ENCODE data around the gene GAST. TPM values are rescaled to one million over a fixed set of nuclear protein-coding genes. Genes with fewer than 3 reads are reported as not detected.

GAST gene
- total and polyA plus RNA-seq, 3 experiments from 2014 or later = not detected

GRCh38 chr17:41678907-41679739 is 33.0 kb upstream of the GAST start:
- peak overlapping the region; percentile 55 for H3K4me3 ChIP-seq (ENCODE audit: low read length)
- CTCF ChIA-PET = interaction anchor here (0.8 to 6.3 kb wide), 11 partner anchors 9 to 357 kb away, joined by 3 to 74 read pairs (median 9); partner anchors contain the start of genes EIF1 and NKIRAS2
- Mint-ChIP-seq H3K27me3 (peaks cover 0 to 2% of the 10 kb centered on the region in 2 donors), H3K27ac (peak overlapping the region; percentile 80 to 98 (median 96)), H3K4me3 (peak overlapping the region; percentile 71 to 92 (median 87)), H3K36me3 (peaks cover 0 to 2% (median 0%) of the 10 kb centered on the region in 3 donors), H3K4me1 (peaks cover 20 to 38% (median 24%) of the 10 kb centered on the region in 3 donors), H3K9me3 (no peaks in the 10 kb centered on the region)
- POLR2A ChIA-PET = interaction anchor here (0.6 to 5.2 kb wide), 9 partner anchors 9 to 1491 kb away, joined by 3 to 178 read pairs (median 7); partner anchors contain the start of gene EIF1
- H3K36me3 ChIP-seq (ENCODE audit: insufficient read depth, low read length) = no peaks in the 10 kb centered on the region
- DNase-seq = peak; percentile 27 to 75 (median 52)
- peak overlapping the region; percentile 62 for H3K27ac ChIP-seq (ENCODE audit: low read depth, low read length)
- H3K27me3 ChIP-seq (ENCODE audit: insufficient read depth, low read length, poor library complexity, severe bottlenecking) = no peaks in the 10 kb centered on the region
- no peaks in the 10 kb centered on the region for H3K9me3 ChIP-seq (ENCODE audit: low read length)
- H3K4me1 ChIP-seq (ENCODE audit: insufficient read depth, low read length) = peaks cover 16% of the 10 kb centered on the region

- POLR2A ChIA-PET = interaction anchor here (0.7 to 5.2 kb wide), 7 partner anchors 10 to 1490 kb away, joined by 3 to 178 read pairs (median 11); partner anchors contain the start of gene EIF1
- no peak for DNase-seq
- Mint-ChIP-seq H3K4me1 (peaks cover 20 to 38% (median 24%) of the 10 kb centered on the region in 3 donors), H3K9me3 (no peaks in the 10 kb centered on the region), H3K27ac (peak overlapping the region in 5 of 8 donors; percentile 80 to 98 (median 96)), H3K27me3 (peaks cover 0 to 2% of the 10 kb centered on the region in 2 donors), H3K36me3 (peaks cover 0 to 2% (median 0%) of the 10 kb centered on the region in 3 donors), H3K4me3 (peak overlapping the region in 2 of 7 donors; percentile 83 to 85)
- Histone ChIP-seq H3K4me1 (ENCODE audit: insufficient read depth, low read length) (peaks cover 16% of the 10 kb centered on the region), H3K27me3 (ENCODE audit: insufficient read depth, low read length, poor library complexity, severe bottlenecking) (no peaks in the 10 kb centered on the region), H3K4me3 (ENCODE audit: low read length) (no peak overlapping the region), H3K36me3 (ENCODE audit: insufficient read depth, low read length) (no peaks in the 10 kb centered on the region), H3K27ac (ENCODE audit: low read depth, low read length) (peak overlapping the region; percentile 62), H3K9me3 (ENCODE audit: low read length) (no peaks in the 10 kb centered on the region)
- CTCF ChIA-PET = interaction anchor here (3.1 to 6.3 kb wide), 5 partner anchors 10 to 31 kb away, joined by 10 to 74 read pairs (median 35); partner anchors contain the start of gene EIF1
Measured at GRCh38 chr17:41679740-41680425, 32.2 kb upstream of the GAST start.

- Histone ChIP-seq H3K9me3 (ENCODE audit: low read length) (no peaks in the 10 kb centered on the region), H3K36me3 (ENCODE audit: insufficient read depth, low read length) (no peaks in the 10 kb centered on the region), H3K27me3 (ENCODE audit: insufficient read depth, low read length, poor library complexity, severe bottlenecking) (no peaks in the 10 kb centered on the region), H3K4me1 (ENCODE audit: insufficient read depth, low read length) (peaks cover 16% of the 10 kb centered on the region), H3K27ac (ENCODE audit: low read depth, low read length) (no peak overlapping the region), H3K4me3 (ENCODE audit: low read length) (no peak overlapping the region)
- Mint-ChIP-seq H3K4me1 (peaks cover 20 to 38% (median 24%) of the 10 kb centered on the region in 3 donors), H3K9me3 (no peaks in the 10 kb centered on the region), H3K36me3 (peaks cover 0 to 2% (median 0%) of the 10 kb centered on the region in 3 donors), H3K27ac (peak overlapping the region in 1 of 8 donors; percentile 23), H3K4me3 (no peak overlapping the region), H3K27me3 (peaks cover 0 to 2% of the 10 kb centered on the region in 2 donors)
- no peak for DNase-seq
- POLR2A ChIA-PET = interaction anchor here (5.2 kb wide), 1 partner anchor 10 kb away, joined by 178 read pairs; the partner anchor contains the start of gene EIF1
- CTCF ChIA-PET = interaction anchor here (3.1 to 6.3 kb wide), 5 partner anchors 9 to 32 kb away, joined by 10 to 74 read pairs (median 35); partner anchors contain the start of gene EIF1
Measured at GRCh38 chr17:41680426-41681040, 31.6 kb upstream of the GAST start.

GRCh38 chr17:41681776-41682175 is 30.4 kb upstream of the GAST start:
- Histone ChIP-seq H3K4me3 (ENCODE audit: low read length) (no peak overlapping the region), H3K9me3 (ENCODE audit: low read length) (no peaks in the 10 kb centered on the region), H3K27ac (ENCODE audit: low read depth, low read length) (no peak overlapping the region), H3K4me1 (ENCODE audit: insufficient read depth, low read length) (peaks cover 16% of the 10 kb centered on the region), H3K36me3 (ENCODE audit: insufficient read depth, low read length) (no peaks in the 10 kb centered on the region), H3K27me3 (ENCODE audit: insufficient read depth, low read length, poor library complexity, severe bottlenecking) (no peaks in the 10 kb centered on the region)
- Mint-ChIP-seq H3K4me3 (no peak overlapping the region), H3K36me3 (peaks cover 0 to 2% (median 0%) of the 10 kb centered on the region in 3 donors), H3K9me3 (no peaks in the 10 kb centered on the region), H3K4me1 (peaks cover 20 to 30% (median 24%) of the 10 kb centered on the region in 3 donors), H3K27me3 (peaks cover 0 to 2% of the 10 kb centered on the region in 2 donors), H3K27ac (no peak overlapping the region)
- no peak for DNase-seq
- ChIA-PET POLR2A (interaction anchor here (5.2 kb wide), 1 partner anchor 8 kb away, joined by 178 read pairs; the partner anchor contains the start of gene EIF1), CTCF (interaction anchor here (5.6 to 6.3 kb wide), 3 partner anchors 8 to 19 kb away, joined by 35 to 74 read pairs (median 63); partner anchors contain the start of gene EIF1)

GRCh38 chr17:41682631-41683030 is 29.5 kb upstream of the GAST start:
- Mint-ChIP-seq H3K36me3 (peaks cover 0 to 2% (median 0%) of the 10 kb centered on the region in 3 donors), H3K9me3 (no peaks in the 10 kb centered on the region), H3K4me3 (no peak overlapping the region), H3K27ac (no peak overlapping the region), H3K4me1 (peaks cover 16 to 27% (median 21%) of the 10 kb centered on the region in 3 donors), H3K27me3 (peaks cover 0 to 2% of the 10 kb centered on the region in 2 donors)
- CTCF ChIA-PET = interaction anchor here (1.5 to 6.3 kb wide), 3 partner anchors 13 to 20 kb away, joined by 10 to 63 read pairs (median 35); no protein-coding TSS in a partner anchor
- Histone ChIP-seq H3K9me3 (ENCODE audit: low read length) (no peaks in the 10 kb centered on the region), H3K27ac (ENCODE audit: low read depth, low read length) (no peak overlapping the region), H3K4me3 (ENCODE audit: low read length) (no peak overlapping the region), H3K4me1 (ENCODE audit: insufficient read depth, low read length) (peaks cover 20% of the 10 kb centered on the region), H3K36me3 (ENCODE audit: insufficient read depth, low read length) (no peaks in the 10 kb centered on the region), H3K27me3 (ENCODE audit: insufficient read depth, low read length, poor library complexity, severe bottlenecking) (no peaks in the 10 kb centered on the region)
- DNase-seq = no peak
- POLR2A ChIA-PET = interaction anchor here (1.0 kb wide), 1 partner anchor 9 kb away, joined by 3 read pairs; no protein-coding TSS in a partner anchor

GRCh38 chr17:41683441-41684007 is 28.6 kb upstream of the GAST start:
- H3K27me3 Mint-ChIP-seq = peaks cover 0 to 2% of the 10 kb centered on the region in 2 donors

GRCh38 chr17:41684035-41684434 is 28.1 kb upstream of the GAST start:
- Mint-ChIP-seq H3K36me3 (peaks cover 0 to 7% (median 0%) of the 10 kb centered on the region in 3 donors), H3K27ac (no peak overlapping the region), H3K4me3 (no peak overlapping the region), H3K9me3 (no peaks in the 10 kb centered on the region), H3K4me1 (peaks cover 14 to 26% (median 17%) of the 10 kb centered on the region in 3 donors), H3K27me3 (peaks cover 0 to 6% of the 10 kb centered on the region in 2 donors)
- ChIA-PET CTCF (interaction anchor here (8.7 kb wide), 1 partner anchor 19 kb away, joined by 129 read pairs; no protein-coding TSS in a partner anchor), POLR2A (no interaction called here)
- Histone ChIP-seq H3K4me3 (ENCODE audit: low read length) (no peak overlapping the region), H3K4me1 (ENCODE audit: insufficient read depth, low read length) (peaks cover 17% of the 10 kb centered on the region), H3K27me3 (ENCODE audit: insufficient read depth, low read length, poor library complexity, severe bottlenecking) (no peaks in the 10 kb centered on the region), H3K27ac (ENCODE audit: low read depth, low read length) (no peak overlapping the region), H3K9me3 (ENCODE audit: low read length) (no peaks in the 10 kb centered on the region), H3K36me3 (ENCODE audit: insufficient read depth, low read length) (no peaks in the 10 kb centered on the region)
- DNase-seq = no peak

More at GRCh38 chr17:41683441-41684007, 28.6 kb upstream of the GAST start:
- H3K4me1 Mint-ChIP-seq = peaks cover 19 to 27% (median 22%) of the 10 kb centered on the region in 3 donors
- H3K36me3 ChIP-seq (ENCODE audit: insufficient read depth, low read length) = no peaks in the 10 kb centered on the region
- no peak overlapping the region for H3K27ac ChIP-seq (ENCODE audit: low read depth, low read length)
- peaks cover 0 to 2% (median 0%) of the 10 kb centered on the region in 3 donors for H3K36me3 Mint-ChIP-seq
- no peak for DNase-seq
- ChIA-PET CTCF (interaction anchor here (1.5 to 6.3 kb wide), 2 partner anchors 12 to 21 kb away, joined by 10 to 35 read pairs; no protein-coding TSS in a partner anchor), POLR2A (interaction anchor here (1.0 kb wide), 1 partner anchor 9 kb away, joined by 3 read pairs; no protein-coding TSS in a partner anchor)
- H3K4me3 ChIP-seq (ENCODE audit: low read length) = no peak overlapping the region
- H3K27ac Mint-ChIP-seq = no peak overlapping the region
- peaks cover 19% of the 10 kb centered on the region for H3K4me1 ChIP-seq (ENCODE audit: insufficient read depth, low read length)
- H3K4me3 Mint-ChIP-seq = no peak overlapping the region
- H3K27me3 ChIP-seq (ENCODE audit: insufficient read depth, low read length, poor library complexity, severe bottlenecking) = no peaks in the 10 kb centered on the region
- no peaks in the 10 kb centered on the region for H3K9me3 ChIP-seq (ENCODE audit: low read length)
- H3K9me3 Mint-ChIP-seq = no peaks in the 10 kb centered on the region

Measured in CD8-positive, alpha-beta memory T cell (primary cell).